BJ (cell line): ENCODE results near the gene SLC25A48. TPM values are rescaled to one million over a fixed set of nuclear protein-coding genes. Genes with fewer than 3 reads are reported as not detected.
"Not testable (repeated sequence)": the region's sequence is repeated elsewhere in the genome, so short reads cannot be mapped to it uniquely, and the experiment has no call there.

Source experiments
- CTCF ChIA-PET: fragments of 350-600 bp; formaldehyde crosslinking; extraction: SDS; loops from one replicate; lab custom pipeline; 2021; ENCODE audit warnings: antibody characterized with exemption, inconsistent platforms; lab: Yijun Ruan, JAX
- POLR2A ChIA-PET: fragments of 300-600 bp; sonication (Branson Sonifier 250); formaldehyde crosslinking; extraction: SDS; loops from one replicate; lab custom pipeline; 2021; ENCODE audit warnings: antibody characterized with exemption; lab: Charles Lee
- DNase-seq: peaks from one replicate; pipeline ENCODE4 v3.0.0-alpha.2; 2011; ENCODE audit warnings: low read depth
- H3K27me3 ChIP-seq: 2 replicates; pipeline ENCODE4 v1.6.0; 2011; ENCODE audit warnings: low read length; ENCODE audit not compliant: control insufficient read depth, insufficient read depth
- H3K36me3 ChIP-seq: 2 replicates; pipeline ENCODE4 v1.5.1; 2011; ENCODE audit warnings: low read length; ENCODE audit not compliant: control insufficient read depth, insufficient read depth
- H3K4me3 ChIP-seq: 2 replicates; pipeline ENCODE4 v1.5.1; 2011; ENCODE audit warnings: low read depth, mild to moderate bottlenecking, control low read depth, low read length
- CTCF ChIP-seq: IDR thresholded peaks from 2 replicates; pipeline ENCODE4 v1.5.1; 2011; ENCODE audit warnings: low read depth, mild to moderate bottlenecking, control low read depth, inconsistent platforms, low read length, moderate library complexity; ENCODE audit not compliant: insufficient read depth
- polyA plus RNA-seq: library from polyadenylated mRNA; depleted of rRNA; stranded (reverse); fragments of >200 nt; gene quantifications from 2 replicates; pipeline ENCODE4 v1.2.3, GENCODE V29; 2011

Gene SLC25A48
- polyA plus RNA-seq, 1 experiment: not detected

- DNase-seq: no peak
- CTCF ChIA-PET: no interaction called here
- peaks cover 3% of the 10 kb centered on the region for H3K27me3 ChIP-seq
- no peak overlapping the region for H3K4me3 ChIP-seq
- H3K36me3 ChIP-seq: no peaks in the 10 kb centered on the region
- POLR2A ChIA-PET: no interaction called here
- no peak for TF ChIP-seq CTCF
Observed at GRCh38 chr5:135850231-135850630, 15.8 kb downstream of the SLC25A48 start.

- POLR2A ChIA-PET: no interaction called here
- no peak for DNase-seq
- TF ChIP-seq CTCF: no peak
- H3K27me3 ChIP-seq: peaks cover 3% of the 10 kb centered on the region
- H3K4me3 ChIP-seq: no peak overlapping the region
- H3K36me3 ChIP-seq: no peaks in the 10 kb centered on the region
- CTCF ChIA-PET: no interaction called here
Observed at GRCh38 chr5:135850671-135851070, 16.2 kb downstream of the SLC25A48 start.

GRCh38 chr5:135851186-135851914 is 16.9 kb downstream of the SLC25A48 start:
- CTCF ChIA-PET: no interaction called here
- Histone ChIP-seq H3K27me3 (peaks cover 3% of the 10 kb centered on the region), H3K4me3 (no peak overlapping the region), H3K36me3 (no peaks in the 10 kb centered on the region)
- no peak for DNase-seq
- no peak for TF ChIP-seq CTCF
- POLR2A ChIA-PET: no interaction called here

GRCh38 chr5:135851915-135852845 is 17.7 kb downstream of the SLC25A48 start:
- ChIA-PET CTCF (no interaction called here), POLR2A (no interaction called here)
- H3K27me3 ChIP-seq: peaks cover 3% of the 10 kb centered on the region
- H3K36me3 ChIP-seq: no peaks in the 10 kb centered on the region
- no peak for DNase-seq
- no peak for TF ChIP-seq CTCF
- no peak overlapping the region for H3K4me3 ChIP-seq

GRCh38 chr5:135857630-135858311 is 23.3 kb downstream of the SLC25A48 start:
- no peak for DNase-seq
- ChIA-PET POLR2A (no interaction called here), CTCF (no interaction called here)
- Histone ChIP-seq H3K27me3 (no peaks in the 10 kb centered on the region), H3K36me3 (no peaks in the 10 kb centered on the region), H3K4me3 (no peak overlapping the region)
- TF ChIP-seq CTCF: no peak

- H3K4me3 ChIP-seq, DNase-seq, H3K27me3 ChIP-seq, POLR2A ChIA-PET, CTCF ChIA-PET, H3K36me3 ChIP-seq: not testable (repeated sequence)
Observed at GRCh38 chr5:135859186-135859585, 24.7 kb downstream of the SLC25A48 start.
